K562 (cell line): ENCODE results near the gene MEX3A. TPM values are rescaled to one million over a fixed set of nuclear protein-coding genes. Genes with fewer than 3 reads are reported as not detected.

Source experiments
- ATF7 ChIP-seq: fragments of 450-650 bp; IDR thresholded peaks from 2 replicates; pipeline ENCODE4 v1.7.1; 2014; ENCODE audit warnings: mild to moderate bottlenecking, moderate library complexity
- CBFB ChIP-seq: sonication (generic); formaldehyde crosslinking; IDR thresholded peaks from 2 replicates; pipeline ENCODE4 v1.4.0; 2020; ENCODE audit warnings: mild to moderate bottlenecking, missing genetic modification reagents
- CHD1 ChIP-seq: fragments of 200-600 bp; sonication (generic); IDR thresholded peaks from one replicate; pipeline ENCODE4 v1.6.1; 2012; ENCODE audit warnings: mild to moderate bottlenecking, moderate library complexity, low read length, inconsistent platforms
- CXXC5 ChIP-seq: fragments of 250-450 bp; sonication (Bioruptor Pico); IDR thresholded peaks from 2 replicates; pipeline ENCODE4 v1.8.0; 2022; ENCODE audit warnings: inconsistent platforms, mild to moderate bottlenecking, moderate library complexity
- ESRRA ChIP-seq: fragments of 450-650 bp; IDR thresholded peaks from 2 replicates; pipeline ENCODE4 v1.6.1; 2014; ENCODE audit warnings: low read depth, mild to moderate bottlenecking, moderate library complexity, borderline replicate concordance
- FOXA3 ChIP-seq, 2 experiments: fragments of 450-650 bp in 1 of 2; sonication (generic) in 1 of 2; formaldehyde crosslinking; IDR thresholded peaks in 1 of 2; conservative IDR thresholded peaks in 1 of 2; 2 replicates each; pipeline versions ENCODE4 v1.4.0 to v1.8.0; 2020 to 2022; ENCODE audit warnings: mild to moderate bottlenecking in 2 of 2, missing genetic modification reagents in 1 of 2
- FOXK2 ChIP-seq, 2 experiments: fragments of 450-650 bp; IDR thresholded peaks in 1 of 2; conservative IDR thresholded peaks in 1 of 2; 2 replicates each; pipeline ENCODE4 v1.6.1; 2016; ENCODE audit warnings: low read depth in 2 of 2, mild to moderate bottlenecking in 1 of 2
- IRF2 ChIP-seq: sonication (generic); formaldehyde crosslinking; IDR thresholded peaks from 2 replicates; pipeline ENCODE4 v1.8.1; 2022; ENCODE audit warnings: mild to moderate bottlenecking, missing genetic modification reagents
- MCM3 ChIP-seq: fragments of 450-650 bp; IDR thresholded peaks from 2 replicates; pipeline ENCODE4 v1.6.1; 2016
- MTA3 ChIP-seq: fragments of 450-650 bp; formaldehyde crosslinking; IDR thresholded peaks from 2 replicates; pipeline ENCODE4 v1.6.1; 2017; ENCODE audit warnings: mild to moderate bottlenecking, borderline replicate concordance
- PML ChIP-seq: IDR thresholded peaks from 2 replicates; pipeline ENCODE4 v1.6.1; 2012; ENCODE audit warnings: low read length, inconsistent platforms
- PRPF4 ChIP-seq: fragments of 200-400 bp; formaldehyde crosslinking; IDR thresholded peaks from one replicate; pipeline ENCODE4 v1.6.1; 2017; ENCODE audit warnings: low read length, low read depth, mild to moderate bottlenecking; ENCODE audit not compliant: insufficient read depth, poor library complexity, severe bottlenecking
- RB1 ChIP-seq: fragments of 450-650 bp; IDR thresholded peaks from 2 replicates; pipeline ENCODE4 v1.6.1; 2017; ENCODE audit warnings: low read depth, mild to moderate bottlenecking
- SIN3A ChIP-seq, 2 experiments: fragments of 150-350 bp in 1 of 2; IDR thresholded peaks; 2 replicates each; pipeline ENCODE4 v1.6.1; 2011 to 2016; ENCODE audit warnings: borderline replicate concordance in 2 of 2, low read depth in 2 of 2, low read length in 2 of 2, mild to moderate bottlenecking in 2 of 2, moderate library complexity in 2 of 2; ENCODE audit not compliant: control insufficient read depth in 1 of 2
- SIX5 ChIP-seq, 2 experiments: IDR thresholded peaks; 2 replicates each; pipeline ENCODE4 v1.6.1; 2011; ENCODE audit warnings: low read length in 2 of 2, borderline replicate concordance in 1 of 2, low read depth in 1 of 2, mild to moderate bottlenecking in 1 of 2, moderate library complexity in 1 of 2; ENCODE audit not compliant: insufficient read depth in 1 of 2
- TGIF2 ChIP-seq: sonication (generic); formaldehyde crosslinking; IDR thresholded peaks from 2 replicates; pipeline ENCODE4 v1.8.1; 2022; ENCODE audit warnings: mild to moderate bottlenecking, missing genetic modification reagents, moderate library complexity
- YY1 ChIP-seq, 3 experiments: IDR thresholded peaks; 2 replicates each; pipeline ENCODE4 v1.6.1; 2011; ENCODE audit warnings: low read length in 2 of 3, mild to moderate bottlenecking in 2 of 3, moderate library complexity in 2 of 3, borderline replicate concordance in 1 of 3, control low read depth in 1 of 3, low read depth in 1 of 3; ENCODE audit not compliant: insufficient read depth in 3 of 3, insufficient replicate concordance in 2 of 3, control insufficient read depth in 1 of 3, insufficient read length in 1 of 3; ENCODE audit errors: extremely low read depth in 1 of 3
- ZNF24 ChIP-seq: fragments of 450-650 bp; IDR thresholded peaks from 2 replicates; pipeline ENCODE4 v1.6.1; 2016
- ZNF354B ChIP-seq: fragments of 250-450 bp; sonication (Bioruptor Pico); IDR thresholded peaks from 2 replicates; pipeline ENCODE4 v1.4.0; 2020
- polyA plus RNA-seq, 8 experiments: library from polyadenylated mRNA; depleted of rRNA in 4 of 8; stranded (reverse) in 5 of 8; unstranded in 3 of 8; fragments of >200 nt; fragmentation: Nextera tagmentation in 2 of 8; fragmentation: Illumina TruSeq in 1 of 8; extraction: Ambion mirVana in 2 of 8; extraction: Trizol in 1 of 8; gene quantifications; 2 replicates each; pipeline versions ENCODE4 v1.2.1 to v1.2.3, GENCODE V29; 2011 to 2014; ENCODE audit warnings: inconsistent platforms in 1 of 8, missing spikeins in 1 of 8
- total RNA-seq, 7 experiments: library from RNA; depleted of rRNA in 6 of 7; stranded (reverse); fragments of >200 nt in 6 of 7; fragmentation: Illumina TruSeq in 2 of 7; extraction: Trizol in 2 of 7; gene quantifications; 2 replicates each; pipeline versions ENCODE4 v1.2.1 to v1.2.3, GENCODE V29; 2011 to 2021; ENCODE audit warnings: low replicate concordance in 1 of 7
- TF ChIP-seq, protein P1 (sequence below), 2 experiments: fragments of 450-650 bp; IDR thresholded peaks; 2 replicates each; pipeline ENCODE4 v1.6.1; 2018; ENCODE audit warnings: mild to moderate bottlenecking in 2 of 2, low read depth in 1 of 2; ENCODE audit not compliant: partially characterized antibody in 2 of 2
- TF ChIP-seq, protein P2 (sequence below): fragments of 200-800 bp; sonication (Bioruptor generic); IDR thresholded peaks from 2 replicates; pipeline ENCODE4 v1.6.1; 2017; ENCODE audit warnings: missing genetic modification characterization, missing compliant biosample characterization

Gene MEX3A
- total and polyA plus RNA-seq, 9 of the 15 experiments (the other 6 are each of a cell fraction or from before 2014, with no cell fraction given) = 0.36 to 13.7 (median 5.2) TPM

DNA sequence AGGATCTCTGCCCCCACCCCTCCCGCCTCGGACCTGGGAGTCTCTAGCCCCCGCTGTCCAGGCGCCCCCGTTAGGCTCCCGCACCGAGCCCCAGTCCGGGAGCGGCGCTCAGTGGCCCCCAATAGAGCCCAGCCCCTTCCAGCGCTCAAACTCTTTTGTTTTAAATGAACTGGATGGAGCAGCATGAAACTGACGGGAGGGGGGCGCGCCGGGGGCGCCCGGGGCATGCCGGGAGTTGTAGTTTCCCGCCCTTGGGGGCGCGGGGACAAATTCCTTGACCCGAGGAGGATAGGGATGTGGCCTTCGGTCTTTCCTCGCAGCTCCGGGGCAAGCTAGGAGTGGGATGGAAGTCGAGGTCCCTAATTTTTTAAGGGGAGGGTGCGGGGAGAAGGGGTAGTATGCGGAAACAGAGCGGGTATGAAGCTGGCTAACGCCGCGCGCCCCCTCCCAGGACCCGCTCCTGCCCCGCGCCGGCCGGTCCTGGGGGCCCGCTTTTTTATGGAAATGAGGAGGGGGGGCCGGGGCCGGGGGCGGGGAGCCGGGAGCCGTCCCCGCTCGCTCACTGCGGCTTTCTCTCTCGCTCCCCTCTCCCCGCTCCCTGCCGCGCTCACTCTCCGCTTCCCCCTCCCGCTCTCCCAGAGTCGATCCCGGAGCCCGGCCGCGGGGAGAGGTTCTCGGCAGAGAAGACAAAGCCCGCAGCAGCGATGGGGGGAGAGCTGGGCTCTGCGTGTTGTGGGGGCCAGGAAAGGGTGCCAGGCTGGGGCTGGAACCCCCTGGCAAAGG lies at the start of gene MEX3A (continued):
- TF ChIP-seq, protein P1, sequence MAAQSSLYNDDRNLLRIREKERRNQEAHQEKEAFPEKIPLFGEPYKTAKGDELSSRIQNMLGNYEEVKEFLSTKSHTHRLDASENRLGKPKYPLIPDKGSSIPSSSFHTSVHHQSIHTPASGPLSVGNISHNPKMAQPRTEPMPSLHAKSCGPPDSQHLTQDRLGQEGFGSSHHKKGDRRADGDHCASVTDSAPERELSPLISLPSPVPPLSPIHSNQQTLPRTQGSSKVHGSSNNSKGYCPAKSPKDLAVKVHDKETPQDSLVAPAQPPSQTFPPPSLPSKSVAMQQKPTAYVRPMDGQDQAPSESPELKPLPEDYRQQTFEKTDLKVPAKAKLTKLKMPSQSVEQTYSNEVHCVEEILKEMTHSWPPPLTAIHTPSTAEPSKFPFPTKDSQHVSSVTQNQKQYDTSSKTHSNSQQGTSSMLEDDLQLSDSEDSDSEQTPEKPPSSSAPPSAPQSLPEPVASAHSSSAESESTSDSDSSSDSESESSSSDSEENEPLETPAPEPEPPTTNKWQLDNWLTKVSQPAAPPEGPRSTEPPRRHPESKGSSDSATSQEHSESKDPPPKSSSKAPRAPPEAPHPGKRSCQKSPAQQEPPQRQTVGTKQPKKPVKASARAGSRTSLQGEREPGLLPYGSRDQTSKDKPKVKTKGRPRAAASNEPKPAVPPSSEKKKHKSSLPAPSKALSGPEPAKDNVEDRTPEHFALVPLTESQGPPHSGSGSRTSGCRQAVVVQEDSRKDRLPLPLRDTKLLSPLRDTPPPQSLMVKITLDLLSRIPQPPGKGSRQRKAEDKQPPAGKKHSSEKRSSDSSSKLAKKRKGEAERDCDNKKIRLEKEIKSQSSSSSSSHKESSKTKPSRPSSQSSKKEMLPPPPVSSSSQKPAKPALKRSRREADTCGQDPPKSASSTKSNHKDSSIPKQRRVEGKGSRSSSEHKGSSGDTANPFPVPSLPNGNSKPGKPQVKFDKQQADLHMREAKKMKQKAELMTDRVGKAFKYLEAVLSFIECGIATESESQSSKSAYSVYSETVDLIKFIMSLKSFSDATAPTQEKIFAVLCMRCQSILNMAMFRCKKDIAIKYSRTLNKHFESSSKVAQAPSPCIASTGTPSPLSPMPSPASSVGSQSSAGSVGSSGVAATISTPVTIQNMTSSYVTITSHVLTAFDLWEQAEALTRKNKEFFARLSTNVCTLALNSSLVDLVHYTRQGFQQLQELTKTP (IDR thresholded peaks at IDR 0.05; ENCODE audit: low read depth in 1 of 2, partially characterized antibody in 2 of 2) = peak in 1 of 2 experiments; percentile 90
- peak in 2 of 3 experiments; percentile 53 to 70 for TF ChIP-seq YY1 (IDR thresholded peaks at IDR 0.05; ENCODE audit: borderline replicate concordance in 1 of 3, control insufficient read depth in 1 of 3, extremely low read depth in 1 of 3, insufficient read depth in 3 of 3, insufficient read length in 1 of 3, insufficient replicate concordance in 2 of 3, low read depth in 1 of 3, low read length in 2 of 3)
- TF ChIP-seq ZNF24 = no peak
- peak; percentile 37; the same call in 1 of the 2 replicates for TF ChIP-seq PML
- no peak for TF ChIP-seq MTA3
- TF ChIP-seq FOXA3 (CRISPR knock-in tag; conservative IDR thresholded peaks at IDR 0.05 in 1 of 2, IDR thresholded peaks at IDR 0.05 in 1 of 2) = no peak
- TF ChIP-seq CHD1 = no peak
- peak; percentile 84 to 86 for TF ChIP-seq SIX5 (IDR thresholded peaks at IDR 0.05; ENCODE audit: borderline replicate concordance in 1 of 2, insufficient read depth in 1 of 2, low read depth in 1 of 2, low read length in 2 of 2)
- TF ChIP-seq, protein P2, sequence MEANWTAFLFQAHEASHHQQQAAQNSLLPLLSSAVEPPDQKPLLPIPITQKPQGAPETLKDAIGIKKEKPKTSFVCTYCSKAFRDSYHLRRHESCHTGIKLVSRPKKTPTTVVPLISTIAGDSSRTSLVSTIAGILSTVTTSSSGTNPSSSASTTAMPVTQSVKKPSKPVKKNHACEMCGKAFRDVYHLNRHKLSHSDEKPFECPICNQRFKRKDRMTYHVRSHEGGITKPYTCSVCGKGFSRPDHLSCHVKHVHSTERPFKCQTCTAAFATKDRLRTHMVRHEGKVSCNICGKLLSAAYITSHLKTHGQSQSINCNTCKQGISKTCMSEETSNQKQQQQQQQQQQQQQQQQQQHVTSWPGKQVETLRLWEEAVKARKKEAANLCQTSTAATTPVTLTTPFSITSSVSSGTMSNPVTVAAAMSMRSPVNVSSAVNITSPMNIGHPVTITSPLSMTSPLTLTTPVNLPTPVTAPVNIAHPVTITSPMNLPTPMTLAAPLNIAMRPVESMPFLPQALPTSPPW (CRISPR knock-in tag) = peak; percentile 100
- peak; percentile 76; the same call in 1 of the 2 replicates for TF ChIP-seq RB1
- TF ChIP-seq ESRRA = 0 out of 2 replicates have a peak, but pooled peaks have one; percentile 25
- TF ChIP-seq MCM3 = no peak
- TF ChIP-seq ZNF354B = no peak
- TF ChIP-seq TGIF2 (CRISPR knock-in tag) = 0 out of 2 replicates have a peak, but pooled peaks have one; percentile 36
- no peak for TF ChIP-seq CBFB
- TF ChIP-seq IRF2 (CRISPR knock-in tag) = no peak
- TF ChIP-seq ATF7 = peak; percentile 76
- peak; percentile 64 for TF ChIP-seq CXXC5 (CRISPR knock-in tag)
- TF ChIP-seq FOXK2 (conservative IDR thresholded peaks at IDR 0.05 in 1 of 2, IDR thresholded peaks at IDR 0.05 in 1 of 2; ENCODE audit: low read depth in 2 of 2) = peak in 1 of 2 experiments; percentile 55; a peak in 1 of 4 replicates
- TF ChIP-seq SIN3A (IDR thresholded peaks at IDR 0.05; ENCODE audit: borderline replicate concordance in 2 of 2, control insufficient read depth in 1 of 2, low read depth in 2 of 2, low read length in 2 of 2) = peak; percentile 91 to 96
- TF ChIP-seq PRPF4 = no peak
